GM23248 (cell line): ENCODE results near the gene ZNF223. TPM values are rescaled to one million over a fixed set of nuclear protein-coding genes. Genes with fewer than 3 reads are reported as not detected.
A peak's percentile ranks its signal among the peaks of the same experiment; 100 is the strongest.

Experiments used
- DNase-seq: peaks from one replicate; pipeline ENCODE4 v3.0.0-alpha.2; 2015
- H2AFZ ChIP-seq: fragments of 200-600 bp; sonication (generic); 2 replicates; pipeline ENCODE4 v1.6.1; 2016; ENCODE audit warnings: antibody characterized with exemption
- H3F3A ChIP-seq: fragments of 200-600 bp; sonication (generic); 2 replicates; pipeline ENCODE4 v1.6.1; 2016; ENCODE audit warnings: mild to moderate bottlenecking, antibody characterized with exemption, mixed run types; ENCODE audit not compliant: insufficient read depth
- H3K27ac ChIP-seq: fragments of 200-600 bp; sonication (generic); 2 replicates; pipeline ENCODE4 v1.5.1; 2016; ENCODE audit warnings: mild to moderate bottlenecking
- H3K27me3 ChIP-seq: fragments of 200-600 bp; sonication (generic); replicated peaks from 2 replicates; pipeline ENCODE4 v1.6.1; 2016; ENCODE audit warnings: mild to moderate bottlenecking; ENCODE audit not compliant: insufficient read depth
- H3K36me3 ChIP-seq: fragments of 200-600 bp; sonication (generic); 2 replicates; pipeline ENCODE4 v1.6.1; 2016; ENCODE audit warnings: low read depth, mild to moderate bottlenecking
- H3K4me1 ChIP-seq: fragments of 200-600 bp; sonication (generic); 2 replicates; pipeline ENCODE4 v1.6.1; 2016; ENCODE audit warnings: mild to moderate bottlenecking; ENCODE audit not compliant: insufficient read depth
- H3K4me2 ChIP-seq: fragments of 200-600 bp; sonication (generic); one replicate; pipeline ENCODE4 v1.6.1; 2016; ENCODE audit warnings: mild to moderate bottlenecking; ENCODE audit not compliant: unreplicated experiment
- H3K4me3 ChIP-seq: fragments of 200-600 bp; sonication (generic); 2 replicates; pipeline ENCODE4 v1.5.1; 2016; ENCODE audit warnings: mild to moderate bottlenecking
- H3K79me2 ChIP-seq: fragments of 200-600 bp; sonication (generic); 2 replicates; pipeline ENCODE4 v1.6.1; 2016; ENCODE audit warnings: mild to moderate bottlenecking; ENCODE audit not compliant: insufficient read depth
- H3K9ac ChIP-seq: fragments of 200-600 bp; sonication (generic); 2 replicates; pipeline ENCODE4 v1.6.1; 2016; ENCODE audit warnings: mild to moderate bottlenecking
- H3K9me2 ChIP-seq: fragments of 200-600 bp; sonication (generic); 2 replicates; pipeline ENCODE4 v1.6.1; 2016; ENCODE audit warnings: mixed run types, mild to moderate bottlenecking, moderate library complexity; ENCODE audit not compliant: insufficient read depth
- H3K9me3 ChIP-seq: fragments of 200-600 bp; sonication (generic); one replicate; pipeline ENCODE4 v1.6.1; 2017; ENCODE audit warnings: low read depth
- H4K20me1 ChIP-seq: fragments of 200-600 bp; sonication (generic); 2 replicates; pipeline ENCODE4 v1.6.0; 2016; ENCODE audit not compliant: insufficient read depth
- EZH2 ChIP-seq: fragments of 200-600 bp; sonication (generic); IDR thresholded peaks from 2 replicates; pipeline ENCODE4 v1.6.1; 2018; ENCODE audit warnings: antibody characterized with exemption, mild to moderate bottlenecking; ENCODE audit not compliant: insufficient read depth, poor library complexity, severe bottlenecking
- EZH2phosphoT487 ChIP-seq: fragments of 200-600 bp; sonication (generic); IDR thresholded peaks from 2 replicates; pipeline ENCODE4 v1.6.1; 2018; ENCODE audit warnings: antibody characterized with exemption, moderate library complexity, mild to moderate bottlenecking, low read depth; ENCODE audit not compliant: insufficient read depth
- WGBS, 2 experiments: methylation state at CpG; one replicate each; pipeline ENCODE4 v1.1.6; 2015 to 2017; ENCODE audit warnings: low lambda C conversion rate in 2 of 2, low coverage in 1 of 2; ENCODE audit errors: missing lambda C conversion rate in 2 of 2; 5-methylcytosine and 5-hydroxymethylcytosine counted together
- in situ Hi-C: fragments of 300-500 bp; cut with MboI; formaldehyde crosslinking; loops from 2 replicates; pipeline ENCODE4 v1.15.0; 2020
- polyA plus RNA-seq: library from polyadenylated mRNA; unstranded; fragments of >200 nt; fragmentation: Nextera tagmentation; extraction: Ambion mirVana; gene quantifications from 2 replicates; pipeline ENCODE4 v1.2.1, GENCODE V29; 2016
- total RNA-seq: library from RNA; depleted of rRNA; stranded (reverse); fragments of >200 nt; shearing (Covaris generic); gene quantifications from 2 replicates; pipeline ENCODE4 v1.2.3, GENCODE V29; 2014

The ZNF223 gene
- total and polyA plus RNA-seq, 2 experiments from 2014 or later, result 2.8 to 3.5 TPM

GRCh38 chr19:44042147-44042546 lies 9.7 kb upstream of the ZNF223 start:
- 0 out of 2 replicates have a peak, but pooled peaks cover 11% of the 10 kb centered on the region for H3K27me3 ChIP-seq
- H3K9ac ChIP-seq, result no peak overlapping the region
- no peaks in the 10 kb centered on the region for H3K79me2 ChIP-seq
- in situ Hi-C loops, result no loop called here
- 7 to 16% methylated on average over 2 of the region's 2 CpGs for WGBS, 2 experiments
- H3K9me2 ChIP-seq, result no peaks in the 10 kb centered on the region
- TF ChIP-seq EZH2phosphoT487, result no peak
- no peak for TF ChIP-seq EZH2
- H3K9me3 ChIP-seq, result no peaks in the 10 kb centered on the region
- DNase-seq, result no peak
- no peak overlapping the region for H3K27ac ChIP-seq
- H2AFZ ChIP-seq, result no peak overlapping the region
- H3K4me3 ChIP-seq, result no peak overlapping the region
- no peaks in the 10 kb centered on the region for H3K4me1 ChIP-seq
- no peaks in the 10 kb centered on the region for H4K20me1 ChIP-seq
- H3K36me3 ChIP-seq, result no peaks in the 10 kb centered on the region
- H3F3A ChIP-seq, result no peaks in the 10 kb centered on the region
- H3K4me2 ChIP-seq, result no peak overlapping the region

DNA sequence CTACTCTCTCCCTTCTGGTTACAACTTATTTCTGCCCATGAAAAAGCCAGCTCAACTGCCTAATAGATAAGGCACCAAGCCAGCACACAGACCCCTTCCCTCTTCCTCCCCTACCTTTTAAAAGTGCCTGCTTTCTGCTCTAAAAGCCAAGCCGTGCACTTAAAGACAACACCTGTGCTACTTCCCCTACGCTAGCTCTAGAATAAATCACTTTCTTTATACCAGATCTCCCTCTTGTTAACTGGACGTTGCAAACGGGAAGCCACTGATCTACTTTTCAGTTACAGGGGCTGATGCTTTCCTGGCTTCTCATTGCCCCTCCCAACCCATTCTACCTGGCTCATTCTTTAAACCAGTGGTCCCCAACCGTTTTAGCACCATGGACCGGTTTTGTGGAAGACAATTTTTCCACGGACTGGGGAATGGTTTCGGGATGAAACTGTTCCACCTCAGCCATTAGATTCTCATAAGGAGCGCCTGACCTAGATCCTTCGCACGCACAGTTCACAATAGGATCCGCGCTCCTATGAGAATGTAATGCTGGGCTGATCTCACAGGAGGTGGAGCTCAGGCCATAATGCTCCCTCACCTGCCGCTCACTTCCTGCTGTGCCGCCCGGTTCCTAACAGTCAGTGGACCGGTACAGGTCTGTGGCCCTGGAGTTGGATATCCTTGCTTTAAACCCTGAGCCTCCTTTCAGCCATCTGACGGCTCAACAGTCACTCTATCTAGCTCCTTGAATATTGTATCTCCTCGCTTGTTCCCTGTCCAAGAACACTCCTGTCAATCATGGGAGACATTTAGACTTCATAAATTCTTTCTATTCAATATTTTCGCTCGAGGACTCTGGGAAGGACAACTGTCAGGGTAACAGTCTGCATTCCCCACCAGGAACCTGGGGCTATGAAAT lies 841 bp upstream of the ZNF223 start:
- H3K36me3 ChIP-seq, result peaks cover 4% of the 10 kb centered on the region; the same call in 1 of the 2 replicates
- peak overlapping the region; percentile 94 for H3K4me2 ChIP-seq
- peaks cover 12% of the 10 kb centered on the region; the same call in 1 of the 2 replicates for H3K4me1 ChIP-seq
- H3K4me3 ChIP-seq, result peak overlapping the region; percentile 86
- peak; percentile 41 for DNase-seq
- WGBS, 2 experiments, result 14 to 15% methylated on average over 21 of the region's 21 CpGs
- TF ChIP-seq EZH2 (no peak), EZH2phosphoT487 (no peak)
- H3K9ac ChIP-seq, result peak overlapping the region; percentile 87
- no peaks in the 10 kb centered on the region; the same call in 1 of the 2 replicates for H3K27me3 ChIP-seq
- H3K9me2 ChIP-seq, result no peaks in the 10 kb centered on the region
- H3F3A ChIP-seq, result no peaks in the 10 kb centered on the region
- in situ Hi-C loops, result no loop called here
- H4K20me1 ChIP-seq, result no peaks in the 10 kb centered on the region
- no peak overlapping the region for H3K27ac ChIP-seq
- H3K79me2 ChIP-seq, result peaks cover 25% of the 10 kb centered on the region
- H2AFZ ChIP-seq, result peak overlapping the region; percentile 100
- no peaks in the 10 kb centered on the region for H3K9me3 ChIP-seq

GRCh38 chr19:44055870-44056269 lies 4.0 kb downstream of the ZNF223 start:
- Histone ChIP-seq H3K9ac (no peak overlapping the region), H3K27me3 (no peaks in the 10 kb centered on the region), H3K4me1 (peaks cover 12% of the 10 kb centered on the region; the same call in 1 of the 2 replicates), H3K27ac (no peak overlapping the region), H3K36me3 (peaks cover 5% of the 10 kb centered on the region; the same call in 1 of the 2 replicates), H4K20me1 (no peaks in the 10 kb centered on the region), H3K9me3 (no peaks in the 10 kb centered on the region), H2AFZ (no peak overlapping the region), H3F3A (no peaks in the 10 kb centered on the region), H3K79me2 (peaks cover 25% of the 10 kb centered on the region), H3K9me2 (no peaks in the 10 kb centered on the region), H3K4me3 (no peak overlapping the region), H3K4me2 (no peak overlapping the region)
- WGBS, 2 experiments, result 92 to 96% methylated on average over 5 of the region's 5 CpGs
- no peak for DNase-seq
- no peak for TF ChIP-seq EZH2phosphoT487
- no peak for TF ChIP-seq EZH2
- in situ Hi-C loops, result no loop called here

DNA sequence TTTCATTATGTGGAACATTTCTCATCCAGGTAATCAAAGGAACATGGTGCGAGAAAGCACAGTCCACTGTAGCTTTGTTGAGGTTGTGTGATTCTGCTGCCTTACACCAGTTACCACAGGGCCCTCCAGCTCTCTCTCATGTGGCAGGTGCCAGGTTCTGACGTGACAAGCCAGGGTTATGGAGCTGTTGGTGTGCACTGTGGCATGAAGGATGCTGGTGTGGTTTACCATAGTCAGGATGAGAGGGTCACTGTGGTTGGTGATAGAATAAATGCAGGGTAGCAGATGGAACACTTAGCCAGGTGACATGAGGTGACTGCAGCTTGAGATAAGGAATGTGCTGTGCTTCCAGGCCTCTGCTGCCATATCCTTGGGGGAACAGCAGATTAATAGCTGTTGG lies 7.4 kb downstream of the ZNF223 start:
- DNase-seq, result no peak
- TF ChIP-seq EZH2 (no peak), EZH2phosphoT487 (no peak)
- Histone ChIP-seq H3K4me2 (no peak overlapping the region), H3K4me3 (no peak overlapping the region), H3K79me2 (peaks cover 7% of the 10 kb centered on the region; the same call in 1 of the 2 replicates), H3K36me3 (peaks cover 13% of the 10 kb centered on the region), H3K27ac (no peak overlapping the region), H3F3A (no peaks in the 10 kb centered on the region), H3K9me2 (no peaks in the 10 kb centered on the region), H4K20me1 (no peaks in the 10 kb centered on the region), H3K27me3 (no peaks in the 10 kb centered on the region), H3K9me3 (no peaks in the 10 kb centered on the region), H3K9ac (no peak overlapping the region), H3K4me1 (no peaks in the 10 kb centered on the region), H2AFZ (no peak overlapping the region)
- WGBS, 2 experiments, result 96 to 97% methylated on average over 2 of the region's 2 CpGs
- in situ Hi-C loops, result no loop called here
